ENCODE data around the gene ZNF467.

DNA sequence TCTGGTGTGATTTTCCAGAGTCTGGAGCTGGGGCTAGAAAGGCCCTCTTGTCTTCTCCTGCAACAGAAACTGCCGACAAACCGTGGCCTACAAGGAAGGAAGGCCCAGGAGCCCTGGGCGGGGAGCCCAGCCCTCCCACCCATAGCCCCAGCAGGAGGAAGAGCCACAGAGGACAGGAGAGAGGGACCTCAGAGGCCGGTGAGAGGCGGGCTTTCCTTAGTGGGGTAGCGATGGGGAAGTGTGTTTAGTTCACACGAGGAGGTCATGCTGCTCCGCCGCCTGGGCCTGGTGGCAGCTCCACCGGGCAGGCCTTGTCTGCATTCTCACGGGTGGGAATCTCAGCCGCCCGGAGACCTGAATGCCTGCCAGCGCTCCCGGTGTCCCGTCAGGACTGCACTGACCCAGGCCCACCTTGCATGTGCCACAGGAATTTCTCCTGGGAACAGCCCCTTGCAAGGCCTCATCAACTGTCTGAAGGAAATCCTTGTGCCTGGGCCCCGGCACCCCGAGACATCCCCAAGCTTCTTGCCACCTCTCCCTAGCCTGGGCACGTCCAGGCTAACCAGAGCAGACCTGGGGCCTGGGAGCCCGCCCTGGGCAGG lies 50.9 kb downstream of the ZNF467 start:
- TF ChIP-seq, protein P1, sequence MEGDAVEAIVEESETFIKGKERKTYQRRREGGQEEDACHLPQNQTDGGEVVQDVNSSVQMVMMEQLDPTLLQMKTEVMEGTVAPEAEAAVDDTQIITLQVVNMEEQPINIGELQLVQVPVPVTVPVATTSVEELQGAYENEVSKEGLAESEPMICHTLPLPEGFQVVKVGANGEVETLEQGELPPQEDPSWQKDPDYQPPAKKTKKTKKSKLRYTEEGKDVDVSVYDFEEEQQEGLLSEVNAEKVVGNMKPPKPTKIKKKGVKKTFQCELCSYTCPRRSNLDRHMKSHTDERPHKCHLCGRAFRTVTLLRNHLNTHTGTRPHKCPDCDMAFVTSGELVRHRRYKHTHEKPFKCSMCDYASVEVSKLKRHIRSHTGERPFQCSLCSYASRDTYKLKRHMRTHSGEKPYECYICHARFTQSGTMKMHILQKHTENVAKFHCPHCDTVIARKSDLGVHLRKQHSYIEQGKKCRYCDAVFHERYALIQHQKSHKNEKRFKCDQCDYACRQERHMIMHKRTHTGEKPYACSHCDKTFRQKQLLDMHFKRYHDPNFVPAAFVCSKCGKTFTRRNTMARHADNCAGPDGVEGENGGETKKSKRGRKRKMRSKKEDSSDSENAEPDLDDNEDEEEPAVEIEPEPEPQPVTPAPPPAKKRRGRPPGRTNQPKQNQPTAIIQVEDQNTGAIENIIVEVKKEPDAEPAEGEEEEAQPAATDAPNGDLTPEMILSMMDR (IDR thresholded peaks at IDR 0.05) = no peak
- TF ChIP-seq POLR2AphosphoS5 (IDR thresholded peaks at IDR 0.05) = no peak
